AML-193 (cell line): ENCODE data around the gene RIMBP2.

Experiments used
- DNase-seq, 2 experiments: peaks; one replicate each; lab custom pipeline; 2025; lab: John Stamatoyannopoulos, UW

The RIMBP2 gene

GRCh38 chr12:130366159-130366558 lies 349.9 kb downstream of the RIMBP2 start:
- no peak for DNase-seq

GRCh38 chr12:130364578-130364977 lies 351.5 kb downstream of the RIMBP2 start:
- DNase-seq = no peak

- DNase-seq = no peak
Measured at GRCh38 chr12:130362060-130362459, 354.0 kb downstream of the RIMBP2 start.

GRCh38 chr12:130357729-130358330 lies 358.3 kb downstream of the RIMBP2 start:
- no peak for DNase-seq

GRCh38 chr12:130357241-130357640 lies 358.9 kb downstream of the RIMBP2 start:
- DNase-seq = no peak

- DNase-seq = no peak
Measured at GRCh38 chr12:130356222-130356621, 359.9 kb downstream of the RIMBP2 start.

GRCh38 chr12:130354407-130354806 lies 361.7 kb downstream of the RIMBP2 start:
- DNase-seq = no peak

- no peak for DNase-seq
Measured at GRCh38 chr12:130353081-130353480, 363.0 kb downstream of the RIMBP2 start.

- DNase-seq = no peak
Measured at GRCh38 chr12:130351326-130351725, 364.8 kb downstream of the RIMBP2 start.

- DNase-seq = no peak
Measured at GRCh38 chr12:130350715-130351114, 365.4 kb downstream of the RIMBP2 start.

- no peak for DNase-seq
Measured at GRCh38 chr12:130347588-130347987, 368.5 kb downstream of the RIMBP2 start.
